IPS-15b (cell line): ENCODE results near the gene CAPN5.
A peak's percentile ranks its signal among the peaks of the same experiment; 100 is the strongest.

Experiments used
- H3K27me3 ChIP-seq: one replicate; pipeline ENCODE4 v1.6.1; 2013; ENCODE audit warnings: low read length; ENCODE audit not compliant: control insufficient read depth, insufficient read depth
- H3K36me3 ChIP-seq: one replicate; pipeline ENCODE4 v1.6.1; 2013; ENCODE audit warnings: low read length; ENCODE audit not compliant: control insufficient read depth, insufficient read depth
- H3K4me1 ChIP-seq: one replicate; pipeline ENCODE4 v1.6.1; 2013; ENCODE audit warnings: mild to moderate bottlenecking, low read length; ENCODE audit not compliant: control insufficient read depth, insufficient read depth
- H3K4me3 ChIP-seq: one replicate; pipeline ENCODE4 v1.5.1; 2013; ENCODE audit warnings: low read depth, low read length
- H3K9ac ChIP-seq: one replicate; pipeline ENCODE4 v1.6.1; 2013; ENCODE audit warnings: low read depth, mild to moderate bottlenecking, low read length
- H3K9me3 ChIP-seq: one replicate; pipeline ENCODE4 v1.6.1; 2013; ENCODE audit warnings: mild to moderate bottlenecking, low read length; ENCODE audit not compliant: control insufficient read depth, insufficient read depth

The CAPN5 gene

GRCh38 chr11:77035039-77035438 lies 31.7 kb upstream of the CAPN5 start:
- no peak overlapping the region for H3K4me3 ChIP-seq
- no peaks in the 10 kb centered on the region for H3K9me3 ChIP-seq
- H3K9ac ChIP-seq: no peak overlapping the region
- H3K4me1 ChIP-seq: no peaks in the 10 kb centered on the region
- peaks cover 19% of the 10 kb centered on the region for H3K27me3 ChIP-seq
- no peaks in the 10 kb centered on the region for H3K36me3 ChIP-seq

- Histone ChIP-seq H3K36me3 (no peaks in the 10 kb centered on the region), H3K4me3 (no peak overlapping the region), H3K27me3 (peaks cover 24% of the 10 kb centered on the region), H3K9ac (no peak overlapping the region), H3K4me1 (no peaks in the 10 kb centered on the region), H3K9me3 (no peaks in the 10 kb centered on the region)
These were observed 31.2 kb upstream of the CAPN5 start for GRCh38 chr11:77035580-77035979.

GRCh38 chr11:77036398-77036797 lies 30.4 kb upstream of the CAPN5 start:
- Histone ChIP-seq H3K27me3 (peaks cover 32% of the 10 kb centered on the region), H3K9ac (no peak overlapping the region), H3K9me3 (no peaks in the 10 kb centered on the region), H3K4me1 (no peaks in the 10 kb centered on the region), H3K36me3 (no peaks in the 10 kb centered on the region), H3K4me3 (no peak overlapping the region)

- Histone ChIP-seq H3K36me3 (no peaks in the 10 kb centered on the region), H3K27me3 (peaks cover 34% of the 10 kb centered on the region), H3K9me3 (no peaks in the 10 kb centered on the region), H3K9ac (no peak overlapping the region), H3K4me3 (no peak overlapping the region), H3K4me1 (no peaks in the 10 kb centered on the region)
These were observed 29.7 kb upstream of the CAPN5 start for GRCh38 chr11:77037057-77037456.

GRCh38 chr11:77038029-77038824 lies 28.5 kb upstream of the CAPN5 start:
- no peaks in the 10 kb centered on the region for H3K9me3 ChIP-seq
- no peak overlapping the region for H3K9ac ChIP-seq
- no peak overlapping the region for H3K4me3 ChIP-seq
- peaks cover 36% of the 10 kb centered on the region for H3K27me3 ChIP-seq
- H3K4me1 ChIP-seq: no peaks in the 10 kb centered on the region
- H3K36me3 ChIP-seq: no peaks in the 10 kb centered on the region

- Histone ChIP-seq H3K9ac (no peak overlapping the region), H3K27me3 (peaks cover 36% of the 10 kb centered on the region), H3K4me1 (no peaks in the 10 kb centered on the region), H3K9me3 (no peaks in the 10 kb centered on the region), H3K36me3 (no peaks in the 10 kb centered on the region), H3K4me3 (no peak overlapping the region)
These were observed 27.9 kb upstream of the CAPN5 start for GRCh38 chr11:77038825-77039326.

- H3K4me1 ChIP-seq: no peaks in the 10 kb centered on the region
These were observed 27.0 kb upstream of the CAPN5 start for GRCh38 chr11:77039491-77040400.

GRCh38 chr11:77040401-77040777 lies 26.4 kb upstream of the CAPN5 start:
- Histone ChIP-seq H3K36me3 (no peaks in the 10 kb centered on the region), H3K4me3 (peak overlapping the region; percentile 37), H3K4me1 (no peaks in the 10 kb centered on the region), H3K9me3 (no peaks in the 10 kb centered on the region), H3K27me3 (peaks cover 44% of the 10 kb centered on the region), H3K9ac (no peak overlapping the region)

More at GRCh38 chr11:77039491-77040400, 27.0 kb upstream of the CAPN5 start:
- Histone ChIP-seq H3K27me3 (peaks cover 38% of the 10 kb centered on the region), H3K4me3 (peak overlapping the region; percentile 37), H3K9me3 (no peaks in the 10 kb centered on the region), H3K36me3 (no peaks in the 10 kb centered on the region), H3K9ac (no peak overlapping the region)

GRCh38 chr11:77040889-77041288 lies 25.9 kb upstream of the CAPN5 start:
- Histone ChIP-seq H3K9ac (no peak overlapping the region), H3K27me3 (peaks cover 49% of the 10 kb centered on the region), H3K4me3 (no peak overlapping the region), H3K36me3 (no peaks in the 10 kb centered on the region), H3K4me1 (peaks cover 2% of the 10 kb centered on the region), H3K9me3 (no peaks in the 10 kb centered on the region)

- H3K36me3 ChIP-seq: no peaks in the 10 kb centered on the region
- no peak overlapping the region for H3K9ac ChIP-seq
- H3K9me3 ChIP-seq: no peaks in the 10 kb centered on the region
- H3K4me1 ChIP-seq: peaks cover 2% of the 10 kb centered on the region
- no peak overlapping the region for H3K4me3 ChIP-seq
- peaks cover 49% of the 10 kb centered on the region for H3K27me3 ChIP-seq
These were observed 24.6 kb upstream of the CAPN5 start for GRCh38 chr11:77042111-77042726.

GRCh38 chr11:77044356-77044755 lies 22.4 kb upstream of the CAPN5 start:
- no peak overlapping the region for H3K9ac ChIP-seq
- peaks cover 38% of the 10 kb centered on the region for H3K27me3 ChIP-seq
- no peaks in the 10 kb centered on the region for H3K9me3 ChIP-seq
- H3K4me3 ChIP-seq: no peak overlapping the region
- no peaks in the 10 kb centered on the region for H3K36me3 ChIP-seq
- peaks cover 2% of the 10 kb centered on the region for H3K4me1 ChIP-seq
